ENCODE results near the gene RCOR1.
"Not testable (repeated sequence)": the region's sequence is repeated elsewhere in the genome, so short reads cannot be mapped to it uniquely, and the experiment has no call there.

RCOR1 gene

GRCh38 chr14:102629808-102630350, 37.4 kb downstream of the RCOR1 start:
- ATAC-seq (no peak), DNase-seq (no peak)

- DNase-seq (no peak), ATAC-seq (no peak)
Measured at GRCh38 chr14:102630405-102630804, 38.0 kb downstream of the RCOR1 start.

GRCh38 chr14:102630881-102631280, 38.4 kb downstream of the RCOR1 start:
- DNase-seq (no peak), ATAC-seq (no peak)

GRCh38 chr14:102633906-102634595, 41.6 kb downstream of the RCOR1 start:
- no peak for DNase-seq
- ATAC-seq = no peak

- not testable (repeated sequence) for DNase-seq, ATAC-seq
Measured at GRCh38 chr14:102639611-102640010, 47.2 kb downstream of the RCOR1 start.

GRCh38 chr14:102644523-102644922, 52.1 kb downstream of the RCOR1 start:
- ATAC-seq (no peak), DNase-seq (no peak)

- ATAC-seq (peak; percentile 43), DNase-seq (no peak)
Measured at GRCh38 chr14:102645746-102646440, 53.4 kb downstream of the RCOR1 start.

GRCh38 chr14:102646615-102647014, 54.2 kb downstream of the RCOR1 start:
- no peak for DNase-seq
- ATAC-seq = no peak

GRCh38 chr14:102652194-102652593, 59.7 kb downstream of the RCOR1 start:
- ATAC-seq = no peak

GRCh38 chr14:102654298-102654697, 61.8 kb downstream of the RCOR1 start:
- DNase-seq = peak; percentile 28
- peak; percentile 94 for ATAC-seq

More at GRCh38 chr14:102652194-102652593, 59.7 kb downstream of the RCOR1 start:
- no peak for DNase-seq

GRCh38 chr14:102655137-102655536, 62.7 kb downstream of the RCOR1 start:
- ATAC-seq (no peak), DNase-seq (no peak)

- no peak for ATAC-seq
- DNase-seq = no peak
Measured at GRCh38 chr14:102659797-102660196, 67.3 kb downstream of the RCOR1 start.

- ATAC-seq = no peak
Measured at GRCh38 chr14:102661614-102662013, 69.2 kb downstream of the RCOR1 start.

GRCh38 chr14:102662636-102663430, 70.4 kb downstream of the RCOR1 start:
- no peak for ATAC-seq

More at GRCh38 chr14:102661614-102662013, 69.2 kb downstream of the RCOR1 start:
- DNase-seq = no peak

GRCh38 chr14:102663440-102663839, 71.0 kb downstream of the RCOR1 start:
- ATAC-seq (no peak), DNase-seq (no peak)

More at GRCh38 chr14:102662636-102663430, 70.4 kb downstream of the RCOR1 start:
- no peak for DNase-seq

GRCh38 chr14:102665621-102666020, 73.2 kb downstream of the RCOR1 start:
- DNase-seq (no peak), ATAC-seq (no peak)

GRCh38 chr14:102666635-102667034, 74.2 kb downstream of the RCOR1 start:
- ATAC-seq (no peak), DNase-seq (no peak)

- DNase-seq = no peak
- no peak for ATAC-seq
Measured at GRCh38 chr14:102667703-102668102, 75.3 kb downstream of the RCOR1 start.

GRCh38 chr14:102668291-102668873, 75.9 kb downstream of the RCOR1 start:
- DNase-seq (no peak), ATAC-seq (no peak)

GRCh38 chr14:102671410-102671809, 79.0 kb downstream of the RCOR1 start:
- ATAC-seq = no peak
- no peak for DNase-seq

- ATAC-seq = no peak
- no peak for DNase-seq
Measured at GRCh38 chr14:102672410-102672960, 80.0 kb downstream of the RCOR1 start.

- no peak for DNase-seq
- ATAC-seq = no peak
Measured at GRCh38 chr14:102675396-102675795, 82.9 kb downstream of the RCOR1 start.

Data from stimulated activated naive CD8-positive, alpha-beta T cell treated with anti-CD3 and anti-CD28 coated beads, Interleukin-15, Interleukin-2, amounts not matched to agents 100 U/mL and 50 U/mL, for 24 hours (primary cell).